Heart left ventricle (tissue), 16 donors: ENCODE measurements around the gene WWOX. TPM values are rescaled to one million over a fixed set of nuclear protein-coding genes. Genes with fewer than 3 reads are reported as not detected.
A peak's percentile ranks its signal among the peaks of the same experiment; 100 is the strongest.

Experiments used
- ATAC-seq, 4 donors: fragments of 200-7000 bp; cut with Tn5 transposase; one replicate each; pipeline ENCODE4 v1.9.1; 2020 to 2022; ENCODE audit warnings: moderate library complexity in 4 of 4, mild to moderate bottlenecking in 3 of 4, moderate number of reproducible peaks in 1 of 4
- DNase-seq, 5 donors: peaks; one replicate each; pipeline ENCODE4 v3.0.0-alpha.2; 2020
- H3K27ac ChIP-seq, 12 donors: fragments of 200-600 bp; sonication (generic) in 4 of 12; one replicate each; pipeline versions ENCODE4 v1.5.0 to v1.8.0; 2016 to 2022; ENCODE audit warnings: mild to moderate bottlenecking in 2 of 12
- H3K27me3 ChIP-seq, 9 donors: fragments of 200-600 bp; sonication (generic) in 2 of 9; one replicate each; pipeline versions ENCODE4 v1.5.1 to v1.8.0; 2016 to 2022; ENCODE audit warnings: mild to moderate bottlenecking in 3 of 9
- H3K36me3 ChIP-seq, 9 donors: fragments of 200-600 bp; sonication (generic) in 2 of 9; one replicate each; pipeline versions ENCODE4 v1.5.0 to v1.8.0; 2018 to 2022; ENCODE audit warnings: mild to moderate bottlenecking in 2 of 9
- H3K4me1 ChIP-seq, 12 donors: fragments of 200-600 bp; sonication (generic) in 4 of 12; one replicate each; pipeline versions ENCODE4 v1.5.0 to v1.8.0; 2016 to 2022; ENCODE audit warnings: mild to moderate bottlenecking in 3 of 12
- H3K4me3 ChIP-seq, 12 donors: fragments of 200-600 bp; sonication (generic) in 4 of 12; one replicate each; pipeline versions ENCODE4 v1.5.0 to v1.8.0; 2017 to 2022; ENCODE audit warnings: mild to moderate bottlenecking in 9 of 12, moderate library complexity in 4 of 12
- H3K9me3 ChIP-seq, 12 donors: fragments of 200-600 bp; sonication (generic) in 4 of 12; one replicate each; pipeline versions ENCODE4 v1.5.0 to v1.8.0; 2016 to 2022; ENCODE audit warnings: mild to moderate bottlenecking in 1 of 12
- CTCF ChIP-seq, 12 donors: fragments of 200-600 bp; sonication (generic) in 4 of 12; IDR thresholded peaks; one replicate each; pipeline versions ENCODE4 v1.5.0 to v1.8.0; 2018 to 2022; ENCODE audit warnings: antibody characterized with exemption in 12 of 12, mild to moderate bottlenecking in 5 of 12
- POLR2A ChIP-seq, 2 donors: fragments of 450-650 bp; IDR thresholded peaks; one replicate each; pipeline ENCODE4 v1.6.1; 2017; ENCODE audit warnings: antibody characterized with exemption in 2 of 2, mild to moderate bottlenecking in 2 of 2, moderate library complexity in 2 of 2
- WGBS, 4 donors: extraction: QIAGEN DNeasy Blood & Tissue Kit in 2 of 4; methylation state at CpG; one replicate each; pipeline versions ENCODE4 v1.1.5 to v1.1.7; 2013 to 2018; 5-methylcytosine and 5-hydroxymethylcytosine counted together
- intact Hi-C, 10 donors: fragments of 100-400 bp; cut with DNase I; formaldehyde crosslinking; loops; one replicate each; pipeline versions ENCODE4 v1.11.1 to v1.14.2; 2022
- polyA plus RNA-seq, 2 donors: library from polyadenylated mRNA; stranded (reverse); fragments of 200-250 nt; gene quantifications; one replicate each; pipeline ENCODE4 v1.2.3, GENCODE V29; 2013
- total RNA-seq, 9 donors: library from RNA; depleted of rRNA in 2 of 9; stranded (reverse); fragments of >200 nt in 2 of 9; fragmentation: NEBNext Ultra II Directional in 3 of 9; extraction: Animal tissue kit (Norgen Biotek cat#: 25700) in 3 of 9; gene quantifications; one replicate each; pipeline versions ENCODE4 v1.1.0 to v1.2.4, GENCODE V29; 2016 to 2023
- donor health status: ischemic (EF 13 %, LVEDD 7.1; RV severe dilation, severe dysfunction).
- donor health status: healthy with polysubstance abuse.
- donor health status: DM: no; HTN: yes; CAD: no.
- donor health status: DM: no; HTN: no; CAD: no.
- donor health status: ischemic (EF 25% LVEDD 6.9; RV normal size, moderate dysfunction).
- donor health status: ischemic (EF 25% LVEDD 5.7; RV mildly dilated, moderate dysfunction).
- donor health status: healthy.
- donor health status: DM: yes; HTN: yes; CAD: no.
- donor health status: ischemic (EF 35%, LVEDD 5.7; RV mildly dilated, moderate dysfunction).
- donor health status: nonischemic (EF 11% LVEDD 7.7; RV severe dilation, severe dysfunction).
- donor health status: DM: yes; HTN: yes; CAD: no.
- donor health status: PGD.
- donor health status: ischemic (EF 29% LVEDD 5.4; RV normal size, mild dysfunction).
- donor health status: nonischemic (EF 23%, LVEDD 6.1; RV moderate dilation, normal function).

The WWOX gene
- total and polyA plus RNA-seq, 11 donors, result 4.3 to 18.3 (median 9.1) TPM

- Histone ChIP-seq H3K9me3 (no peaks in the 10 kb centered on the region), H3K27me3 (no peaks in the 10 kb centered on the region), H3K27ac (no peak overlapping the region), H3K4me1 (peaks cover 0 to 41% (median 10%) of the 10 kb centered on the region in 12 donors), H3K4me3 (no peak overlapping the region), H3K36me3 (no peaks in the 10 kb centered on the region)
- TF ChIP-seq CTCF (IDR thresholded peaks at IDR 0.05) (no peak), POLR2A (IDR thresholded peaks at IDR 0.05) (no peak)
- WGBS, 4 donors, result 81 to 90% (median 86%) methylated on average over 10 of the region's 10 CpGs
- intact Hi-C loops, result loop anchor here (1.0 to 10.0 kb wide), 13 partner anchors 182 to 1582 kb away; partner anchors contain the start of gene MAF (in 4 of the 10)
- ATAC-seq, result no peak
- no peak for DNase-seq
Observed at GRCh38 chr16:78502812-78503350, 403.4 kb downstream of the WWOX start.

GRCh38 chr16:78503602-78504001 is 404.1 kb downstream of the WWOX start:
- no peak for ATAC-seq
- 36 to 38% (median 37%) methylated on average over 3 of the region's 3 CpGs for WGBS, 4 donors
- Histone ChIP-seq H3K36me3 (no peaks in the 10 kb centered on the region), H3K27me3 (no peaks in the 10 kb centered on the region), H3K4me1 (peaks cover 0 to 41% (median 10%) of the 10 kb centered on the region in 12 donors), H3K9me3 (no peaks in the 10 kb centered on the region), H3K4me3 (no peak overlapping the region), H3K27ac (no peak overlapping the region)
- intact Hi-C loops, result loop anchor here (1.0 to 10.0 kb wide), 15 partner anchors 181 to 1581 kb away; partner anchors contain the start of gene MAF (in 5 of the 10)
- peak in 2 of 5 donors; percentile 53 to 62 for DNase-seq
- TF ChIP-seq POLR2A (IDR thresholded peaks at IDR 0.05), result no peak
- peak; percentile 83 to 92 (median 89) for TF ChIP-seq CTCF (IDR thresholded peaks at IDR 0.05)

- Histone ChIP-seq H3K4me3 (no peak overlapping the region), H3K4me1 (peaks cover 0 to 41% (median 10%) of the 10 kb centered on the region in 12 donors), H3K9me3 (no peaks in the 10 kb centered on the region), H3K27me3 (no peaks in the 10 kb centered on the region), H3K36me3 (no peaks in the 10 kb centered on the region), H3K27ac (peak overlapping the region in 1 of 12 donors; percentile 52)
- WGBS, 4 donors, result 63 to 74% (median 69%) methylated on average over 12 of the region's 12 CpGs
- no peak for TF ChIP-seq CTCF (IDR thresholded peaks at IDR 0.05)
- no peak for TF ChIP-seq POLR2A (IDR thresholded peaks at IDR 0.05)
- intact Hi-C loops, result loop anchor here in 9 of 10 donors (1.0 to 10.0 kb wide), 13 partner anchors 180 to 1580 kb away; partner anchors contain the start of gene MAF (in 5 of the 9)
- ATAC-seq (no peak), DNase-seq (peak in 1 of 5 donors; percentile 48)
Observed at GRCh38 chr16:78504401-78504851, 405.0 kb downstream of the WWOX start.

- WGBS, 4 donors, result 61 to 68% (median 65%) methylated on average over 6 of the region's 6 CpGs
- peaks cover 0 to 38% (median 10%) of the 10 kb centered on the region in 12 donors for H3K4me1 ChIP-seq
- TF ChIP-seq CTCF (IDR thresholded peaks at IDR 0.05) (no peak), POLR2A (IDR thresholded peaks at IDR 0.05) (no peak)
- intact Hi-C loops, result loop anchor here (2.0 to 10.0 kb wide), 8 partner anchors 180 to 1580 kb away; partner anchors contain the start of gene MAF (in 3 of the 10)
- H3K9me3 ChIP-seq, result no peaks in the 10 kb centered on the region
- no peak for DNase-seq
- H3K27me3 ChIP-seq, result no peaks in the 10 kb centered on the region
- H3K36me3 ChIP-seq, result no peaks in the 10 kb centered on the region
- peak overlapping the region in 2 of 12 donors; percentile 18 to 44 for H3K4me3 ChIP-seq
- peak overlapping the region in 10 of 12 donors; percentile 52 to 73 (median 61) for H3K27ac ChIP-seq
- ATAC-seq, result no peak
Observed at GRCh38 chr16:78505036-78505435, 405.6 kb downstream of the WWOX start.
